K562 (cell line): ENCODE results near the gene GPC2. TPM values are rescaled to one million over a fixed set of nuclear protein-coding genes. Genes with fewer than 3 reads are reported as not detected.

Experiments
- ATAC-seq: fragments of 200-7000 bp; cut with Tn5 transposase; 3 replicates; pipeline ENCODE4 v1.9.1; 2020; ENCODE audit warnings: moderate library complexity
- BruUV-seq: library from RNA; stranded (reverse); fragments of 400-500 nt; replicated peaks from 2 replicates; lab custom pipeline; 2021; lab: Mats Ljungman, UMichigan
- CTCF ChIA-PET: fragments of 300-600 bp; formaldehyde crosslinking; extraction: SDS; loops from one replicate; lab custom pipeline; 2021; ENCODE audit warnings: low intra/inter-chr PET ratio; lab: Yijun Ruan, JAX
- POLR2A ChIA-PET: fragments of 300-600, 350-650 bp; sonication (Branson Sonifier 250); formaldehyde crosslinking; extraction: SDS; loops from one replicate; lab custom pipeline; 2021; ENCODE audit warnings: antibody characterized with exemption, inconsistent platforms; lab: Yijun Ruan, JAX
- DNase-seq, 4 experiments: peaks; one replicate each; pipeline versions ENCODE4 v3.0.0 to v3.0.0-alpha.2; 2011 to 2018; ENCODE audit warnings: low spot score in 3 of 4, mixed read lengths in 3 of 4; ENCODE audit errors: extremely low read depth in 1 of 4
- FAIRE-seq: peaks from 2 replicates; lab custom pipeline; 2011; peaks lifted over from hg19 to GRCh38; lab: Jason Lieb, UNC
- H2AFZ ChIP-seq: 2 replicates; pipeline ENCODE4 v1.6.0; 2011; ENCODE audit warnings: low read depth, low read length, control low read depth, inconsistent platforms
- H3K27ac ChIP-seq: fragments of 200-600 bp; 3 replicates; pipeline ENCODE4 v1.8.0; 2011; ENCODE audit warnings: low read depth, mild to moderate bottlenecking, control low read depth, inconsistent platforms, low read length, moderate library complexity, mixed read lengths; ENCODE audit errors: extremely low read depth
- H3K27me3 ChIP-seq, 2 experiments: fragments of 300-600 bp in 1 of 2; 2 replicates in 1 of 2; 3 replicates in 1 of 2; pipeline versions ENCODE4 v1.6.0 to v1.8.0; 2011; ENCODE audit warnings: inconsistent platforms in 2 of 2, low read length in 2 of 2, mild to moderate bottlenecking in 1 of 2, mixed read lengths in 1 of 2, moderate library complexity in 1 of 2; ENCODE audit not compliant: control insufficient read depth in 2 of 2, insufficient read depth in 2 of 2
- H3K36me3 ChIP-seq: fragments of 300-600 bp; 3 replicates; pipeline ENCODE4 v1.8.0; 2011; ENCODE audit warnings: mild to moderate bottlenecking, low read length, inconsistent platforms; ENCODE audit not compliant: control insufficient read depth, insufficient read depth
- H3K4me1 ChIP-seq, 2 experiments: fragments of 200-600 bp in 1 of 2; replicated peaks in 1 of 2; 2 replicates in 1 of 2; 3 replicates in 1 of 2; pipeline versions ENCODE4 v1.5.1 to v1.8.0; 2011; ENCODE audit warnings: inconsistent platforms in 2 of 2, low read length in 2 of 2, mild to moderate bottlenecking in 1 of 2, mixed read lengths in 1 of 2, moderate library complexity in 1 of 2; ENCODE audit not compliant: control insufficient read depth in 2 of 2, insufficient read depth in 2 of 2
- H3K4me2 ChIP-seq: 2 replicates; pipeline ENCODE4 v1.6.1; 2011; ENCODE audit warnings: low read length, control low read depth, inconsistent platforms, mixed read lengths; ENCODE audit not compliant: insufficient read depth
- H3K4me3 ChIP-seq: fragments of 200-600 bp; sonication (generic), shearing (Covaris generic); 2 replicates; pipeline ENCODE4 v1.5.1; 2016; ENCODE audit warnings: control low read depth, inconsistent platforms
- H3K79me2 ChIP-seq: fragments of 200-600 bp; 3 replicates; pipeline ENCODE4 v1.8.0; 2011; ENCODE audit warnings: low read length, inconsistent platforms; ENCODE audit not compliant: control insufficient read depth, insufficient read depth
- H3K9ac ChIP-seq, 2 experiments: 2 replicates each; pipeline versions ENCODE4 v1.6.0 to v1.6.1; 2011; ENCODE audit warnings: low read depth in 2 of 2, low read length in 2 of 2, control low read depth in 1 of 2, inconsistent platforms in 1 of 2, mild to moderate bottlenecking in 1 of 2, mixed read lengths in 1 of 2; ENCODE audit not compliant: insufficient read depth in 1 of 2
- H3K9me1 ChIP-seq: one replicate; pipeline ENCODE4 v1.6.0; 2011; ENCODE audit warnings: inconsistent platforms, mild to moderate bottlenecking, low read length, moderate library complexity; ENCODE audit not compliant: control insufficient read depth, insufficient read depth
- H3K9me3 ChIP-seq: replicated peaks from 2 replicates; pipeline ENCODE4 v1.5.1; 2011; ENCODE audit warnings: low read depth, low read length, inconsistent platforms; ENCODE audit not compliant: control insufficient read depth, insufficient read depth
- H4K20me1 ChIP-seq: replicated peaks from 2 replicates; pipeline ENCODE4 v1.6.1; 2011; ENCODE audit warnings: low read length, inconsistent platforms, mixed read lengths; ENCODE audit not compliant: control insufficient read depth, insufficient read depth
- ARID3B ChIP-seq: fragments of 250-450 bp; sonication (Bioruptor Pico); IDR thresholded peaks from 2 replicates; pipeline ENCODE4 v1.4.0; 2020; ENCODE audit warnings: borderline replicate concordance
- BCOR ChIP-seq: fragments of 450-650 bp; IDR thresholded peaks from 2 replicates; pipeline ENCODE4 v1.6.1; 2016
- ERF ChIP-seq: fragments of 450-650 bp; formaldehyde crosslinking; IDR thresholded peaks from 2 replicates; pipeline ENCODE4 v1.4.0; 2020; ENCODE audit warnings: mild to moderate bottlenecking, mixed read lengths
- FOSL1 ChIP-seq: fragments of 200-800 bp; sonication (Bioruptor generic); conservative IDR thresholded peaks from 2 replicates; pipeline ENCODE4 v1.6.1; 2016; ENCODE audit warnings: missing genetic modification characterization, missing compliant biosample characterization
- HDAC2 ChIP-seq: fragments of 450-650 bp; IDR thresholded peaks from 2 replicates; pipeline ENCODE4 v1.6.1; 2016; ENCODE audit warnings: mild to moderate bottlenecking
- HMGN3 ChIP-seq: IDR thresholded peaks from 2 replicates; pipeline ENCODE4 v1.6.1; 2011; ENCODE audit warnings: borderline replicate concordance, low read depth, mild to moderate bottlenecking, mixed read lengths, low read length; ENCODE audit not compliant: insufficient read length; ENCODE audit errors: extremely low read depth
- KAT7 ChIP-seq: sonication (generic); formaldehyde crosslinking; IDR thresholded peaks from 2 replicates; pipeline ENCODE4 v1.8.0; 2022; ENCODE audit warnings: missing genetic modification reagents, mild to moderate bottlenecking, borderline replicate concordance
- KDM1A ChIP-seq, 2 experiments: fragments of 450-650 bp; IDR thresholded peaks; 2 replicates each; pipeline ENCODE4 v1.6.1; 2016; ENCODE audit warnings: mild to moderate bottlenecking in 2 of 2
- RBM25 ChIP-seq: fragments of 200-400 bp; formaldehyde crosslinking; IDR thresholded peaks from 2 replicates; pipeline ENCODE4 v1.6.1; 2018; ENCODE audit warnings: low read length, low read depth, moderate library complexity; ENCODE audit not compliant: severe bottlenecking
- RCOR1 ChIP-seq, 2 experiments: IDR thresholded peaks; 2 replicates each; pipeline ENCODE4 v1.6.1; 2012; ENCODE audit warnings: low read depth in 2 of 2, low read length in 2 of 2, borderline replicate concordance in 1 of 2, improper control_type of control experiment in 1 of 2
- SMARCA5 ChIP-seq: fragments of 450-650 bp; IDR thresholded peaks from 2 replicates; pipeline ENCODE4 v1.6.1; 2016
- U2AF1 ChIP-seq: fragments of 200-400 bp; formaldehyde crosslinking; optimal IDR thresholded peaks from 2 replicates; pipeline ENCODE3; 2017; ENCODE audit warnings: mild to moderate bottlenecking, low read depth, low read length, moderate library complexity
- ZBTB7A ChIP-seq: IDR thresholded peaks from 2 replicates; pipeline ENCODE4 v1.6.1; 2011; ENCODE audit warnings: low read depth, mild to moderate bottlenecking, low read length, moderate library complexity, borderline replicate concordance; ENCODE audit not compliant: control insufficient read depth
- ZFP36 ChIP-seq: fragments of 150-350 bp; IDR thresholded peaks from 2 replicates; pipeline ENCODE4 v1.6.1; 2018; ENCODE audit warnings: low read length, low read depth; ENCODE audit not compliant: partially characterized antibody
- ZNF717 ChIP-seq: fragments of 250-450 bp; sonication (Bioruptor Pico); IDR thresholded peaks from 2 replicates; pipeline ENCODE4 v1.5.0; 2021
- WGBS: fragments of 100-300 bp; shearing (Covaris generic); methylation state at CpG from one replicate; pipeline ENCODE4 v1.1.6; 2016; ENCODE audit warnings: low coverage, mixed read lengths; ENCODE audit not compliant: insufficient coverage; ENCODE audit errors: missing lambda C conversion rate; 5-methylcytosine and 5-hydroxymethylcytosine counted together
- in situ Hi-C: fragments of 300-500 bp; cut with MboI; formaldehyde crosslinking; loops from 4 replicates; pipeline ENCODE4 v1.15.0; 2018; ENCODE audit warnings: inconsistent platforms, mixed read lengths
- intact Hi-C: fragments of 100-400 bp; cut with micrococcal nuclease; formaldehyde crosslinking; loops from 2 replicates; pipeline ENCODE4 v1.14.2; 2022
- polyA plus RNA-seq, 8 experiments: library from polyadenylated mRNA; depleted of rRNA in 4 of 8; stranded (reverse) in 5 of 8; unstranded in 3 of 8; fragments of >200 nt; fragmentation: Nextera tagmentation in 2 of 8; fragmentation: Illumina TruSeq in 1 of 8; extraction: Ambion mirVana in 2 of 8; extraction: Trizol in 1 of 8; gene quantifications; 2 replicates each; pipeline versions ENCODE4 v1.2.1 to v1.2.3, GENCODE V29; 2011 to 2014; ENCODE audit warnings: inconsistent platforms in 1 of 8, missing spikeins in 1 of 8
- total RNA-seq, 7 experiments: library from RNA; depleted of rRNA in 6 of 7; stranded (reverse); fragments of >200 nt in 6 of 7; fragmentation: Illumina TruSeq in 2 of 7; extraction: Trizol in 2 of 7; gene quantifications; 2 replicates each; pipeline versions ENCODE4 v1.2.1 to v1.2.3, GENCODE V29; 2011 to 2021; ENCODE audit warnings: low replicate concordance in 1 of 7
- TF ChIP-seq, protein P1 (sequence below): conservative IDR thresholded peaks from 2 replicates; pipeline ENCODE4 v1.6.1; 2011; ENCODE audit warnings: low read depth, mild to moderate bottlenecking, low read length; ENCODE audit not compliant: control insufficient read depth
- TF ChIP-seq, protein P2 (sequence below): fragments of 250-450 bp; sonication (Bioruptor Pico); IDR thresholded peaks from 2 replicates; pipeline ENCODE4 v1.8.0; 2021; ENCODE audit warnings: mild to moderate bottlenecking, moderate library complexity

Gene GPC2
- total and polyA plus RNA-seq, 9 of the 15 experiments (the other 6 are each of a cell fraction or from before 2014, with no cell fraction given) = 0.06 to 7.7 (median 1.4) TPM; not detected in 1

- DNase-seq (no peak), FAIRE-seq (no peak), ATAC-seq (no peak)
- in situ Hi-C loops (no loop called here), intact Hi-C loops (loop anchor here (5.0 kb wide), 1 partner anchor 117 kb away; no protein-coding TSS in a partner anchor)
- no peak overlapping the region for H2AFZ ChIP-seq
- H3K9ac ChIP-seq = peak overlapping the region in 1 of 2 experiments; percentile 98; a peak in 2 of 4 replicates
- no peaks in the 10 kb centered on the region for H3K9me3 ChIP-seq
- H3K36me3 ChIP-seq = peaks cover 57% of the 10 kb centered on the region
- H3K79me2 ChIP-seq = peaks cover 30% of the 10 kb centered on the region
- 76% methylated on average over 20 of the region's 20 CpGs for WGBS
- H3K9me1 ChIP-seq = no peaks in the 10 kb centered on the region
- no peaks in the 10 kb centered on the region for H3K27me3 ChIP-seq
- ChIA-PET POLR2A (interaction anchor here (0.6 to 1.4 kb wide), 4 partner anchors 8 to 23 kb away, joined by 3 to 4 read pairs (median 4); partner anchors contain the start of gene GAL3ST4), CTCF (interaction anchor here (1.1 kb wide), 1 partner anchor 60 kb away, joined by 3 read pairs; no protein-coding TSS in a partner anchor)
- peaks cover 10% of the 10 kb centered on the region for H4K20me1 ChIP-seq
- 0 out of 3 replicates have a peak overlapping the region, but pooled peaks have one; percentile 91 for H3K27ac ChIP-seq
- no peak overlapping the region for H3K4me3 ChIP-seq
- BruUV-seq = no TSS peak
- no peak overlapping the region for H3K4me2 ChIP-seq
- H3K4me1 ChIP-seq = peaks cover 37 to 83% of the 10 kb centered on the region in 2 experiments
- TF ChIP-seq HDAC2 = peak; percentile 89
- TF ChIP-seq ERF (CRISPR knock-in tag) = 0 out of 2 replicates have a peak, but pooled peaks have one; percentile 10
- TF ChIP-seq BCOR = peak; percentile 98
- TF ChIP-seq ZBTB7A = 0 out of 2 replicates have a peak, but pooled peaks have one; percentile 17
- peak; percentile 48 to 75; a peak in 3 of 4 replicates for TF ChIP-seq RCOR1 (IDR thresholded peaks at IDR 0.05; ENCODE audit: borderline replicate concordance in 1 of 2, low read depth in 2 of 2, low read length in 2 of 2)
- TF ChIP-seq, protein P1, sequence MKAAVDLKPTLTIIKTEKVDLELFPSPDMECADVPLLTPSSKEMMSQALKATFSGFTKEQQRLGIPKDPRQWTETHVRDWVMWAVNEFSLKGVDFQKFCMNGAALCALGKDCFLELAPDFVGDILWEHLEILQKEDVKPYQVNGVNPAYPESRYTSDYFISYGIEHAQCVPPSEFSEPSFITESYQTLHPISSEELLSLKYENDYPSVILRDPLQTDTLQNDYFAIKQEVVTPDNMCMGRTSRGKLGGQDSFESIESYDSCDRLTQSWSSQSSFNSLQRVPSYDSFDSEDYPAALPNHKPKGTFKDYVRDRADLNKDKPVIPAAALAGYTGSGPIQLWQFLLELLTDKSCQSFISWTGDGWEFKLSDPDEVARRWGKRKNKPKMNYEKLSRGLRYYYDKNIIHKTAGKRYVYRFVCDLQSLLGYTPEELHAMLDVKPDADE = 0 out of 2 replicates have a peak, but pooled peaks have one; percentile 24
- TF ChIP-seq ZNF717 = 0 out of 2 replicates have a peak, but pooled peaks have one; percentile 48
- peak; percentile 1; the same call in 1 of the 2 replicates for TF ChIP-seq KAT7
- no peak for TF ChIP-seq U2AF1
- TF ChIP-seq ZFP36 = peak; percentile 93
- peak; percentile 94; the same call in 1 of the 2 replicates for TF ChIP-seq SMARCA5
- TF ChIP-seq, protein P2, sequence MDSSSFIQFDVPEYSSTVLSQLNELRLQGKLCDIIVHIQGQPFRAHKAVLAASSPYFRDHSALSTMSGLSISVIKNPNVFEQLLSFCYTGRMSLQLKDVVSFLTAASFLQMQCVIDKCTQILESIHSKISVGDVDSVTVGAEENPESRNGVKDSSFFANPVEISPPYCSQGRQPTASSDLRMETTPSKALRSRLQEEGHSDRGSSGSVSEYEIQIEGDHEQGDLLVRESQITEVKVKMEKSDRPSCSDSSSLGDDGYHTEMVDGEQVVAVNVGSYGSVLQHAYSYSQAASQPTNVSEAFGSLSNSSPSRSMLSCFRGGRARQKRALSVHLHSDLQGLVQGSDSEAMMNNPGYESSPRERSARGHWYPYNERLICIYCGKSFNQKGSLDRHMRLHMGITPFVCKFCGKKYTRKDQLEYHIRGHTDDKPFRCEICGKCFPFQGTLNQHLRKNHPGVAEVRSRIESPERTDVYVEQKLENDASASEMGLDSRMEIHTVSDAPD (CRISPR knock-in tag) = no peak
- peak; percentile 83 to 88 for TF ChIP-seq KDM1A (IDR thresholded peaks at IDR 0.05)
- no peak for TF ChIP-seq FOSL1 (tag)
- peak; percentile 98 for TF ChIP-seq RBM25
- peak; percentile 16 for TF ChIP-seq HMGN3
- TF ChIP-seq ARID3B (CRISPR knock-in tag) = no peak
Observed at GRCh38 chr7:100155553-100156317, 21.4 kb downstream of the GPC2 start.
